ENCODE measurements around the gene GHITM. TPM values are rescaled to one million over a fixed set of nuclear protein-coding genes. Genes with fewer than 3 reads are reported as not detected.

Gene GHITM
- total RNA-seq, 1 experiment from 2014 or later: 156 TPM

GRCh38 chr10:84137811-84138210, 1.5 kb upstream of the GHITM start:
- ATAC-seq (no peak), DNase-seq (ENCODE audit: low read depth, low spot score) (no peak)
- POLR2A ChIA-PET: no interaction called here
- no peak for TF ChIP-seq SIN3A (IDR thresholded peaks at IDR 0.05; ENCODE audit: low read depth)
- no peak for TF ChIP-seq EZH2 (IDR thresholded peaks at IDR 0.05)
- no peak for TF ChIP-seq CTCF (IDR thresholded peaks at IDR 0.05 in 2 of 3, conservative IDR thresholded peaks at IDR 0.05 in 1 of 3; ENCODE audit: borderline replicate concordance in 1 of 3, insufficient read depth in 1 of 3, low read depth in 2 of 3, low read length in 2 of 3)
- no peak for TF ChIP-seq JUND (IDR thresholded peaks at IDR 0.05)
- no peak for TF ChIP-seq MAX (IDR thresholded peaks at IDR 0.05)
- TF ChIP-seq REST (IDR thresholded peaks at IDR 0.05; ENCODE audit: low read depth): no peak
- no peak for TF ChIP-seq TCF7L2 (IDR thresholded peaks at IDR 0.05; ENCODE audit: borderline replicate concordance, extremely low read depth, insufficient read depth, insufficient read length)
- no peak for TF ChIP-seq POLR2AphosphoS5 (IDR thresholded peaks at IDR 0.05; ENCODE audit: low read depth, low read length)
- no peak for TF ChIP-seq ZFX (IDR thresholded peaks at IDR 0.05)
- no peak for TF ChIP-seq YY1 (IDR thresholded peaks at IDR 0.05; ENCODE audit: extremely low read depth, insufficient replicate concordance, low read depth, low read length)
- TF ChIP-seq SP1 (IDR thresholded peaks at IDR 0.05; ENCODE audit: low read depth): no peak
- TF ChIP-seq POLR2A (IDR thresholded peaks at IDR 0.05; ENCODE audit: borderline replicate concordance, extremely low read depth, insufficient read depth, insufficient read length): no peak
- TF ChIP-seq CEBPB (IDR thresholded peaks at IDR 0.05; ENCODE audit: low read depth): no peak
- RAD21 ChIA-PET (ENCODE audit: low non-redundant PET in 1 of 2, low total read pairs in 2 of 2, uncharacterized antibody in 2 of 2, unreplicated experiment in 2 of 2): no interaction called here
- H3K36me3 ChIP-seq (ENCODE audit: control insufficient read depth in 1 of 2, insufficient read depth in 2 of 2, low read length in 2 of 2): peaks cover 9 to 10% of the 10 kb centered on the region in 2 experiments; a peak in 3 of 4 replicates
- intact Hi-C loops (cut with micrococcal nuclease): no loop called here
- peak overlapping the region; percentile 49 for H2AFZ ChIP-seq (ENCODE audit: low read depth, low read length, poor library complexity, severe bottlenecking)
- BruUV-seq (replicated peaks): no TSS peak
- H3K9me2 ChIP-seq (ENCODE audit: insufficient read depth): no peaks in the 10 kb centered on the region
- no peak overlapping the region for H3K27ac ChIP-seq (ENCODE audit: low read depth, low read length)
- no peak overlapping the region for H3K4me3 ChIP-seq (replicated peaks in 1 of 2; ENCODE audit: low read depth in 1 of 2, low read length in 2 of 2)
- peaks cover 33% of the 10 kb centered on the region for H3K79me2 ChIP-seq (ENCODE audit: insufficient read depth, low read length)
- CTCF ChIA-PET: interaction anchor here (1.2 to 2.7 kb wide), 2 partner anchors 10 to 411 kb away, joined by 4 to 24 read pairs; no protein-coding TSS in a partner anchor
- H3K9me3 ChIP-seq (ENCODE audit: control insufficient read depth in 1 of 2, insufficient read depth in 1 of 2, low read depth in 1 of 2, low read length in 2 of 2): no peaks in the 10 kb centered on the region
- no peaks in the 10 kb centered on the region for H3K27me3 ChIP-seq (ENCODE audit: insufficient read depth, low read length)
- H3K4me1 ChIP-seq (ENCODE audit: control insufficient read depth in 1 of 2, insufficient read depth in 2 of 2, low read length in 2 of 2): peaks cover 4 to 19% of the 10 kb centered on the region in 2 experiments; a peak in 2 of 4 replicates
- no peak overlapping the region for H3K9ac ChIP-seq (ENCODE audit: low read length)
- no peaks in the 10 kb centered on the region for H4K20me1 ChIP-seq (ENCODE audit: insufficient read depth)
- H3K4me2 ChIP-seq (ENCODE audit: low read length): no peak overlapping the region
